Measurements from ENCODE around the gene ZNF618. TPM values are rescaled to one million over a fixed set of nuclear protein-coding genes. Genes with fewer than 3 reads are reported as not detected.
A peak's percentile ranks its signal among the peaks of the same experiment; 100 is the strongest.

ZNF618 gene
- total and polyA plus RNA-seq, 2 experiments from 2014 or later: 12.1 to 22.1 TPM

DNA sequence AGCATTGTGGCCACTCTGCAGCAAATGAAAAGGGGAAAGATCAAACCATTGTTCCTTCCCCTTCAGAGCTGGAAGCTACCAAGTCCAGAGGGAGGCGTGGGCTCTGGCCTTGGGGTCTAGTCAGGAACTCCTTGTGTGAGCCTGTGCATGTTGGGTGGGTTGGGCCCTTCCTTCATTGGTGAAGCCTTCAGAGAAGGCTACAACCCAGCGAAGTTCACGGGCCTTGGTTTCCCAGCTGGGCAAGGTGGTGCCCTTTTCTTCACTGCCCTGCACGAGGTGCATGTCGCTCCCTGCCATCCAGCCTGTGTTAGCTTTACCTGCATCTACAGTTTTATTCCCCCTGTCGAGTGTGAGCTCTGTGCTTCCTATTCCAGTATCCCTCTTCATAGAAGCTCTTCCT lies 84.7 kb downstream of the ZNF618 start:
- Mint-ChIP-seq H3K36me3 (ENCODE audit: low read depth) (no peaks in the 10 kb centered on the region), H3K9me3 (no peaks in the 10 kb centered on the region), H3K4me1 (peaks cover 26% of the 10 kb centered on the region), H3K4me3 (no peak overlapping the region), H3K27ac (no peak overlapping the region), H3K27me3 (ENCODE audit: insufficient read depth, low read depth, poor library complexity) (peaks cover 2% of the 10 kb centered on the region)
- Histone ChIP-seq H3K4me1 (ENCODE audit: insufficient read depth) (peaks cover 16% of the 10 kb centered on the region; the same call in 1 of the 2 replicates), H3K79me2 (replicated peaks; ENCODE audit: insufficient read depth) (peaks cover 11% of the 10 kb centered on the region), H3F3A (replicated peaks; ENCODE audit: low read depth) (no peaks in the 10 kb centered on the region), H3K4me2 (0 out of 2 replicates have a peak overlapping the region, but pooled peaks have one; percentile 48), H4K20me1 (replicated peaks; ENCODE audit: insufficient read depth) (peaks cover 9% of the 10 kb centered on the region), H3K27ac (ENCODE audit: low read depth) (no peak overlapping the region), H3K27me3 (ENCODE audit: insufficient read depth) (no peaks in the 10 kb centered on the region), H3K9me2 (ENCODE audit: insufficient read depth) (no peaks in the 10 kb centered on the region), H3K36me3 (ENCODE audit: insufficient read depth) (no peaks in the 10 kb centered on the region), H3K4me3 (no peak overlapping the region), H2AFZ (no peak overlapping the region)
- no peak for DNase-seq (ENCODE audit: low spot score)
- TF ChIP-seq ZNF114 (CRISPR knock-in tag; IDR thresholded peaks at IDR 0.05) (no peak), STAT1 (IDR thresholded peaks at IDR 0.05; ENCODE audit: unreplicated experiment) (no peak), EZH2phosphoT487 (IDR thresholded peaks at IDR 0.05; ENCODE audit: unreplicated experiment) (no peak), REST (IDR thresholded peaks at IDR 0.05; ENCODE audit: unreplicated experiment) (no peak), ZNF331 (CRISPR knock-in tag; IDR thresholded peaks at IDR 0.05; ENCODE audit: low read depth) (no peak), POLR2AphosphoS5 (IDR thresholded peaks at IDR 0.05; ENCODE audit: low read depth) (no peak)
- ATAC-seq: no peak

DNA sequence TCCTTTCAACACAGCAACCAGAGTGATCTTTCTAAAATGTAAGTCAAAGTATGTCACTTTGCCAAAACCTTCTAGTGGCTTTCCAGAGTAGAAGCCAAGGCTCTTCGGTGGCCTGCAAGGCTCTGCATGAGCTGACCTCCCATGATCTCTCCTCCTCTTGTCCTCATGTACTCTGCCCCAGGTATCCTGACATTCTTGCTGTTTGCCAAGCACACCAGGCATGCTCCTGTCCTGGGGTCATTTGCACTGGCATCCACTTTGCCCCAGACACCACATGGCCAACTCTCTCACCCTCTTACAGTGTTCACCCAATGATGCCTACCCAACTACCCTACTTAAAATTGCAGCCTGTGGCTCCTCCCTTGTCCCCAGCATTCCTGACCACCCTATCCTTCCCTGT lies 86.3 kb downstream of the ZNF618 start:
- H3K27me3 Mint-ChIP-seq (ENCODE audit: insufficient read depth, low read depth, poor library complexity): peaks cover 2% of the 10 kb centered on the region
- Histone ChIP-seq H3K79me2 (replicated peaks; ENCODE audit: insufficient read depth) (peaks cover 2% of the 10 kb centered on the region; the same call in 1 of the 2 replicates), H3K4me2 (no peak overlapping the region), H3K27ac (ENCODE audit: low read depth) (no peak overlapping the region), H4K20me1 (replicated peaks; ENCODE audit: insufficient read depth) (peaks cover 3% of the 10 kb centered on the region), H3F3A (replicated peaks; ENCODE audit: low read depth) (no peaks in the 10 kb centered on the region), H2AFZ (no peak overlapping the region), H3K4me1 (ENCODE audit: insufficient read depth) (peaks cover 13% of the 10 kb centered on the region; the same call in 1 of the 2 replicates), H3K27me3 (ENCODE audit: insufficient read depth) (no peaks in the 10 kb centered on the region), H3K36me3 (ENCODE audit: insufficient read depth) (no peaks in the 10 kb centered on the region), H3K4me3 (no peak overlapping the region), H3K9me2 (ENCODE audit: insufficient read depth) (no peaks in the 10 kb centered on the region)
- peaks cover 23% of the 10 kb centered on the region for H3K4me1 Mint-ChIP-seq
- no peaks in the 10 kb centered on the region for H3K36me3 Mint-ChIP-seq (ENCODE audit: low read depth)
- ATAC-seq: no peak
- H3K4me3 Mint-ChIP-seq: no peak overlapping the region
- DNase-seq (ENCODE audit: low spot score): no peak
- no peaks in the 10 kb centered on the region for H3K9me3 Mint-ChIP-seq
- H3K27ac Mint-ChIP-seq: no peak overlapping the region
- TF ChIP-seq NANOG (IDR thresholded peaks at IDR 0.05; ENCODE audit: borderline replicate concordance) (no peak), JUNB (IDR thresholded peaks at IDR 0.05; ENCODE audit: unreplicated experiment) (no peak), POLR2AphosphoS5 (IDR thresholded peaks at IDR 0.05; ENCODE audit: low read depth) (no peak), CREB1 (CRISPR knock-in tag; IDR thresholded peaks at IDR 0.05; ENCODE audit: low read depth) (no peak), REST (IDR thresholded peaks at IDR 0.05; ENCODE audit: unreplicated experiment) (no peak)
